ENCODE measurements around the gene TRIM65. TPM values are rescaled to one million over a fixed set of nuclear protein-coding genes. Genes with fewer than 3 reads are reported as not detected.
"Not testable (repeated sequence)": the region's sequence is repeated elsewhere in the genome, so short reads cannot be mapped to it uniquely, and the experiment has no call there.

The TRIM65 gene
- polyA plus RNA-seq, 3 donors, result 11.1 to 12.4 (median 11.3) TPM

- DNase-seq (ENCODE audit: low read depth in 3 of 3, low spot score in 2 of 3), result no peak
These were observed 41.9 kb downstream of the TRIM65 start for GRCh38 chr17:75854881-75855309.

- DNase-seq (ENCODE audit: low read depth in 3 of 3, low spot score in 2 of 3), result no peak
These were observed 42.5 kb downstream of the TRIM65 start for GRCh38 chr17:75854101-75854748.

GRCh38 chr17:75853433-75853832 lies 43.3 kb downstream of the TRIM65 start:
- DNase-seq (ENCODE audit: low read depth in 3 of 3, low spot score in 2 of 3), result no peak

DNA sequence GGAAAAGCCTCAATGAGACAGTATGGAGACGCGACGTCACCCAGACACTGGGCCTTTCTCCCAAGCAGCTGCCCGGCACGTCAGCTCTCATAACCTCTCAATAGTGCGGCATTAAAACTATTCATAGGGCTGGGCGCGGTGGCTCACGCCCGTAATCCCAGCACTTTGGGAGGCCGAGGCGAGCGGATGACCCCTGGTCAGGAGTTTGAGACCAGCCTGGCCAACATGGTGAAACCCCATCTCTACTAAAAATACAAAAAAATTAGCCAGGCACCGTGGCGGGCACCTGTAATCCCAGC lies 45.1 kb downstream of the TRIM65 start:
- not testable (repeated sequence) for DNase-seq (ENCODE audit: low read depth in 3 of 3, low spot score in 2 of 3)

GRCh38 chr17:75850928-75851692 lies 45.6 kb downstream of the TRIM65 start:
- DNase-seq (ENCODE audit: low read depth in 3 of 3, low spot score in 2 of 3), result no peak

GRCh38 chr17:75849724-75850123 lies 47.0 kb downstream of the TRIM65 start:
- no peak for DNase-seq (ENCODE audit: low read depth in 3 of 3, low spot score in 2 of 3)

- no peak for DNase-seq (ENCODE audit: low read depth in 3 of 3, low spot score in 2 of 3)
These were observed 47.5 kb downstream of the TRIM65 start for GRCh38 chr17:75849279-75849646.

DNA sequence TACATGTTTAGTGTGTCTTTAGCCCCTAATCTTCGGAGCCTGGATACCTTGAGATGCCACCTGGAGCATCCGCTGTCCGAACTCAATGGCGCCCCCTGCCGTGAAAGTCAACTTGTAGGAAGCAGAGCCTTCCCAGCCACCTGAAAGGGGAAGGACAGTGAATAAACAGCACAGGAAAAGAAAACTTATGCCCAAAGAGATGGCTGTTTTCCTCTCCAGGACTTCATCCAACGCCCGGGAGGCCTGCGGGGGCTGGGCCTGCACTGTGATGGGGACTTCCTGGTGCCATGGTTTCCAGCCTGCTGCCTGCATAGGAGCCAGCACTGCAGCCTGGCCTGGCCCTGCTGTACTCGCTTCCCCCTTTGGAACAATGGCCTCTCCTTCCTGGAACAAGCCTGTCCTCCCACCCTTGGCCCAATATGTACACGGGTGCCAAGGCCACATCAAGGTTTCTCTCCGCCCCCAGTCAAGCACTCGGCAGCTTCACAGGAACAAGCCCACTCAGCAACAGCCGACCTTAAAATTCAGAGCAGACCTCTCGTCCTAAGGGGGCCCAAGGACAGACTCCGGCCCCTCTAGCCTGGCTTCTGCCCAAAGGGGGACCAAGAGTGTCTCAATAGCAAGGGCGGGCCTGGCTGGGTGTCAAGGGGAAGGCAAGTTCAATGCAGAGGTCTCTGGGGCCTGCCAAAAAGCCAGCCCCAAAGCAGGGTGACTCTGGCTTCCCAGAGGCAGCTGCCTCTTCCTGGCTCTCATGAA lies 48.0 kb downstream of the TRIM65 start:
- DNase-seq (ENCODE audit: low read depth in 3 of 3, low spot score in 2 of 3), result no peak

DNA sequence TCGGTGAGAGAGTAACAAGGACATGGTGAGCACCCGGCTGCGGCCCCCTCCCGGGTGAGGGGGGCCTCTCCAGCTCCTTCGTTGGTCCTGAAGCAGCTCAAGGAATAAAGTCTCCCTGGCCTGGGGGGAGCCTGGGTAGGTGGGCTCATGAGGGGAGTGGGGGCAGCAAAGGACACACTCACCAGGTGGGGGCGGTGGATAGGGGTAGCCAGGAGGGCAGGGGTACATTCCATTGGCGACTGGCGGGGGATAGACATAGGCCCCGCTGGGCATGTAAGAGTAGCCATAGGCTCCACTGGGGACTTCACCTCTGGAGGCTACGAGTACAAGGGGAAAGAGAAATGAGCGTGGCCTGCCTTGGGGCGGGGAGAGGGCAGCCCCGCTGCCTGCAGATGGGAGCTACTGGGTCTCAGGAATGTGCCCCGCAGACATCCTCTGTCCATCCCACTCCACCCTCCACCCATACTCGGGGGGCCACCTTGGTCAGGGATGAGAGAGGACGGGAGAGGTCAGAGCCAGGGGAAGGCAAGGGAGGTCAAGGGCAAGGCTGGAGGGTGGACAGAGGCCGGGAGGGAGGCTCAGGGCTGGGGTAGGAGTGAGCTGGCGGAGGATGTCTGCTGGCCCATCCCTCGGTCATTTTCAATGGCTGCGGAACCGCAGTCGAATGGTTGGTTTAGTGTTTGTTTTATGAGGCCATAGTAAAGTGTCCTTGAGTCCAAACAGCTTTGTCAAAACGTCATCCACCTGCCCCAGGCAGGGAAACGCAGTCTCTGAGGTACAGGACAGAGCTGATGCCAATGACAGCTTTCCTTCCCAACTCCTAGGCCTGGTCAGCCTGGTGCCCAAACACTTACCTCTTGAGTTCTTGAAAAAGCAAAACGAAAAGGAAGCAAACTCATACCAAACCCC lies 48.9 kb downstream of the TRIM65 start:
- DNase-seq (ENCODE audit: low read depth in 3 of 3, low spot score in 2 of 3), result no peak

GRCh38 chr17:75846692-75847613 lies 49.8 kb downstream of the TRIM65 start:
- DNase-seq (ENCODE audit: low read depth in 3 of 3, low spot score in 2 of 3), result no peak

GRCh38 chr17:75845933-75846691 lies 50.6 kb downstream of the TRIM65 start:
- DNase-seq (ENCODE audit: low read depth in 3 of 3, low spot score in 2 of 3), result no peak

GRCh38 chr17:75845058-75845711 lies 51.6 kb downstream of the TRIM65 start:
- DNase-seq (ENCODE audit: low read depth in 3 of 3, low spot score in 2 of 3), result peak in 1 of 3 donors; percentile 46

DNA sequence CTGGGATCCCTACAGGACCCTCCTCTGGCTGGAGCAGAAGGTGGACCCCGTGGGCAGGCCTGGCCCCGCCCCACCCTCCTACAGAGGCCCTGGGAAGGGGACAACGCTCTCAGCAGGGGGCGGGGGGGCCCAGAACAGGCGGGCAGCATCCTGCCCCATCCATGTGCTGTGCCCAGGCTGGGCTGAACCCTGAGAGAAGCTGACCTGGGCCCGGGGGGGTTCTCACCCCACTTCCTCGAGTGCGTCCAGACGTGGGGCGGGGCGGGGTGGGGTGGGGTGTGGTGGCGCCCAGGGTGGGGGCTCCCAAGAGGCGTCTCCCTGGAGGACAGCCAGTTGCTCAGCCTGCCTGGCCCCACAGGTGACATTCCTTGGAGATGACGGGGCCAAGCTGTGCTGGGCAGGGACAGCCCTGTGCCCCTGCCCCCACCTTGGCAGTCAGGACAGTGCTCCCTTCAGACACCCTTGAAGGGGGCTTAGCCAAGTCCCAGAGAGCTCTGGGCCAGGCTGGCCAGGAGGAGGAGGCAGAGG lies 52.2 kb downstream of the TRIM65 start:
- no peak for DNase-seq (ENCODE audit: low read depth in 3 of 3, low spot score in 2 of 3)

DNA sequence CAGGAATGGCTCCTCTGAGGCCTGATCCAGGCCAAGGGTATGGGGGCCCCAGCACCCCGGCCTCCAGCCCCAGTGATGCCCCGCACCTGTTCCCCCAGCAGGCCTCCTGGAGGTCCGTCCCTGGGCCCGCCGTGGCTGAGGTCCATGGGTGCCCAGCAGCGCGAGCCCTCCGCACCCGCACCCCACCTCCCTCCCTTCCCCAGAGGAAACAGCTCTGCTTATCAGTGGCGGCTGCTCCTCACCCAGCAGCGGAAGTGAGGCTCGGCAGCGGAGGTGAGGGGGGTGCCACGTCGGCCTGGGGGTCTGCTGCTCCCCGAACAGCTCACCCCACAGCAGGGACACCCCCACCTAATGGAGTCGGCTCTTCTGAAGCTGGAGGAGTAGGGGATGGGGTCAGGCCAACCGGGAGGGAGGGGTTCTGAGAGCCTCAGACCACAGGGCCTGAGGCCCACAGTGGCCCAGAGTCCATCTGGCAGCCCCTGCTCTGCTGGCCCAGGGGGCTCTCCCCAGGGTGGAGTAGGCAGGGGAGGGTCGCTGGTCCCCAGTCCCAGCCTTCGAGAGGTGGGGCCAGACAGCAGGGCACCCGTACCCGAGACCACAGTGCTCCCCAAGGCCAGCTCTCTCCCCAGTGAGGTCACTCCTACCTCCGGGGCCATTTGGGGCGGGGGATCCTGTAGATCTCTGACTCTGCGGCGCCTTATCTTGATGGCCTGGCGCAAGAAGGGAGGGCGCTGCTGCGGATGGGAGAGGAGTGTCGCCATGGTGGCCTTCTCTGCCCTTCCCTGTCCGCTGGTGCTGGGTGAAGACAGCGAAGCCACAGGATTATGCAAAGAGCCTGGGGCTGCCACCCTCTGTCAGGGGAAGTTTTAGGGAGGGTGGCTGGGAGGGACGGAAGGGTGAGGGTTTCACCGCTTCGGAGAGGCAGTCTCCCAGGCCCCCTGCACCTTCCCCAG lies 52.9 kb downstream of the TRIM65 start, which contains the start of gene UNC13D:
Gene UNC13D (minus strand): TSS at position 828 of the 953 bp plus-strand sequence. CDS start 67 bp downstream, at position 761.
- DNase-seq (ENCODE audit: low read depth in 3 of 3, low spot score in 2 of 3), result no peak

DNA sequence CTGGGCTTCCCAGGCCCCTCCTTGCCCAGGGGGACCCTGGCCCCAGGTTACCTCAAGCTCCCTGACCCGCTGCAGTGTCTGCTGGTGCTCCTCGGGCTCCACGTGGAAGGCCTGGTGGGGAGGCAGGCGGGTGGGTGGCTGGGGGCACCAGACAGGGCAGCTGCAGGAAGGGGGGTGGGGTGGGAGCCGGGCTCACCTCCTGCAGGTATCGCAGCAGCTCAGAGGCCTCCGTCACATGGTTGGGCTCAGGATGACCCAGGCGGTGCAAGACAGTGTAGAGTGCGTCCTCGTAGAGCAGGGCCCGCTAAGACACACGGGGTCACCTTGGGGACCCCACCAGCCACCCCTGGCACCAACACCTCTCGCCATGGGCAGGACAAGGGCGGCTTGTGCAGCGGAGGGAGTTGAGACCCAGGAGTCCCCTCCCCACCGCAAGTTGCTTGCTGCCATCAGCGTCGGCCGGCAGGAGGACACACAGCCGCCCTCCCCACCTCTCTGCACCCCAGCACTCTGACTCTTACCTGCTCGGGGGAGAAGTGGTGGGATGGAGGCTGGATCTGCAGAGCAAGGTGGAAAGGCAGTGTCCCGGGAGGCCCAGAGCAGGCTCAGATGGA lies 53.7 kb downstream of the TRIM65 start:
- no peak for DNase-seq (ENCODE audit: low read depth in 3 of 3, low spot score in 2 of 3)

GRCh38 chr17:75842411-75842810 lies 54.3 kb downstream of the TRIM65 start:
- DNase-seq (ENCODE audit: low read depth in 3 of 3, low spot score in 2 of 3), result no peak

- no peak for DNase-seq (ENCODE audit: low read depth in 3 of 3, low spot score in 2 of 3)
These were observed 56.0 kb downstream of the TRIM65 start for GRCh38 chr17:75840799-75841164.

Measured in right renal cortex interstitium (tissue), 3 donors.